B cell (primary cell): ENCODE data around the gene LZTS2. TPM values are rescaled to one million over a fixed set of nuclear protein-coding genes. Genes with fewer than 3 reads are reported as not detected.
"Not testable (repeated sequence)": the region's sequence is repeated elsewhere in the genome, so short reads cannot be mapped to it uniquely, and the experiment has no call there.

Experiments
- ATAC-seq: fragments of 200-7000 bp; cut with Tn5 transposase; one replicate; pipeline ENCODE4 v1.10.0; 2021; ENCODE audit warnings: low read depth, mild to moderate bottlenecking, moderate number of reproducible peaks, moderate library complexity
- CTCF ChIA-PET: fragments of 350-600 bp; sonication (Branson Sonifier 250); formaldehyde crosslinking; loops from one replicate; lab custom pipeline; 2021; ENCODE audit warnings: antibody characterized with exemption, inconsistent platforms; lab: Charles Lee
- POLR2A ChIA-PET: fragments of 350-600 bp; sonication (Branson Sonifier 250); formaldehyde crosslinking; loops from one replicate; lab custom pipeline; 2021; ENCODE audit warnings: antibody characterized with exemption; lab: Charles Lee
- DNase-seq: peaks from one replicate; pipeline ENCODE4 v3.0.0; 2013
- H2AFZ ChIP-seq: 2 replicates; pipeline ENCODE4 v1.6.1; 2012; ENCODE audit warnings: mild to moderate bottlenecking, low read depth, low read length; ENCODE audit not compliant: insufficient read depth, poor library complexity, severe bottlenecking
- H3K27ac ChIP-seq, 2 donors: 1 replicate in 1 of 2; 2 replicates in 1 of 2; pipeline ENCODE4 v1.5.1; 2012 to 2013; ENCODE audit warnings: low read length in 2 of 2, mild to moderate bottlenecking in 2 of 2, moderate library complexity in 1 of 2
- H3K27me3 ChIP-seq, 4 experiments: fragments of 200-600 bp in 1 of 4; sonication (generic) in 1 of 4; replicated peaks in 1 of 4; 1 replicate in 2 of 4; 2 replicates in 2 of 4; pipeline versions ENCODE4 v1.6.1 to v1.7.0; 2013 to 2016; ENCODE audit warnings: low read length in 3 of 4, mild to moderate bottlenecking in 2 of 4, mixed read lengths in 1 of 4, moderate library complexity in 1 of 4; ENCODE audit not compliant: insufficient read depth in 4 of 4, control insufficient read depth in 3 of 4; ENCODE audit errors: control extremely low read depth in 1 of 4
- H3K36me3 ChIP-seq, 2 experiments: replicated peaks in 1 of 2; 1 replicate in 1 of 2; 2 replicates in 1 of 2; pipeline versions ENCODE4 v1.6.1 to v1.7.1; 2013; ENCODE audit warnings: low read length in 1 of 2; ENCODE audit not compliant: insufficient read depth in 2 of 2, control insufficient read depth in 1 of 2; ENCODE audit errors: control extremely low read depth in 1 of 2, extremely low read depth in 1 of 2
- H3K4me1 ChIP-seq, 2 donors: fragments of 200-600 bp in 1 of 2; sonication (generic) in 1 of 2; 1 replicate in 1 of 2; 2 replicates in 1 of 2; pipeline versions ENCODE4 v1.5.1 to v1.6.1; 2013 to 2017; ENCODE audit warnings: low read length in 2 of 2; ENCODE audit not compliant: control insufficient read depth in 2 of 2, insufficient read depth in 2 of 2
- H3K4me2 ChIP-seq: replicated peaks from 2 replicates; pipeline ENCODE3; 2012; ENCODE audit warnings: mild to moderate bottlenecking, low read depth, low read length; ENCODE audit not compliant: poor library complexity, severe bottlenecking
- H3K4me3 ChIP-seq, 5 experiments: fragments of 200-600 bp in 1 of 5; sonication (generic) in 1 of 5; 1 replicate in 3 of 5; 2 replicates in 2 of 5; pipeline versions ENCODE4 v1.5.1 to v1.7.0; 2011 to 2016; ENCODE audit warnings: low read length in 4 of 5, mild to moderate bottlenecking in 4 of 5, low read depth in 2 of 5, control low read depth in 1 of 5, moderate library complexity in 1 of 5; ENCODE audit not compliant: insufficient read depth in 1 of 5; ENCODE audit errors: control extremely low read depth in 1 of 5, extremely low read depth in 1 of 5
- H3K79me2 ChIP-seq: fragments of 200-600 bp; sonication (generic); one replicate; pipeline ENCODE4 v1.6.0; 2016; ENCODE audit warnings: low read length; ENCODE audit not compliant: control insufficient read depth, insufficient read depth
- H3K9ac ChIP-seq: fragments of 200-600 bp; sonication (generic); 2 replicates; pipeline ENCODE4 v1.6.1; 2017; ENCODE audit warnings: mild to moderate bottlenecking, low read length, moderate library complexity
- H3K9me3 ChIP-seq, 3 donors: one replicate each; pipeline versions ENCODE4 v1.6.1 to v1.7.1; 2013; ENCODE audit warnings: low read length in 2 of 3; ENCODE audit not compliant: control insufficient read depth in 2 of 3, insufficient read depth in 1 of 3; ENCODE audit errors: control extremely low read depth in 1 of 3
- H4K20me1 ChIP-seq: 2 replicates; pipeline ENCODE4 v1.6.0; 2012; ENCODE audit warnings: mild to moderate bottlenecking, low read length; ENCODE audit not compliant: insufficient read depth, control insufficient read depth, poor library complexity, severe bottlenecking
- H3K27ac Mint-ChIP-seq: one replicate; pipeline ENCODE4 v1.8.0; 2021; ENCODE audit warnings: mixed read lengths
- H3K27me3 Mint-ChIP-seq: one replicate; pipeline ENCODE4 v1.8.0; 2021; ENCODE audit warnings: mixed read lengths
- H3K4me1 Mint-ChIP-seq: one replicate; pipeline ENCODE4 v1.8.0; 2021; ENCODE audit warnings: mixed read lengths
- H3K4me3 Mint-ChIP-seq: one replicate; pipeline ENCODE4 v1.8.0; 2021; ENCODE audit warnings: mixed read lengths
- H3K9me3 Mint-ChIP-seq: one replicate; pipeline ENCODE4 v1.8.0; 2022; ENCODE audit warnings: mixed read lengths; ENCODE audit not compliant: insufficient read depth
- CTCF ChIP-seq: fragments of 200-600 bp; IDR thresholded peaks from one replicate; pipeline ENCODE4 v1.8.0; 2022; ENCODE audit warnings: antibody characterized with exemption, mild to moderate bottlenecking
- EZH2 ChIP-seq: IDR thresholded peaks from 2 replicates; pipeline ENCODE4 v1.6.1; 2012; ENCODE audit warnings: borderline replicate concordance, low read depth, mild to moderate bottlenecking, moderate library complexity, low read length; ENCODE audit not compliant: insufficient read depth, poor library complexity, severe bottlenecking
- WGBS: methylation state at CpG from one replicate; pipeline ENCODE4 v1.1.5; 2013; ENCODE audit warnings: missing lambda C conversion rate; ENCODE audit not compliant: insufficient coverage; 5-methylcytosine and 5-hydroxymethylcytosine counted together
- intact Hi-C: fragments of 100-400 bp; cut with micrococcal nuclease; formaldehyde crosslinking; loops from one replicate; pipeline ENCODE4 v1.10.0; 2022
- polyA plus RNA-seq: library from polyadenylated mRNA; depleted of rRNA; stranded (reverse); fragments of >200 nt; gene quantifications from 2 replicates; pipeline ENCODE4 v1.2.3, GENCODE V29; 2012
- total RNA-seq, 2 donors: library from RNA; stranded (reverse); fragments of 120-200 nt in 1 of 2; gene quantifications; 1 replicate in 1 of 2; 2 replicates in 1 of 2; pipeline versions ENCODE4 v1.2.3 to v1.2.4, GENCODE V29; 2013 to 2022

The LZTS2 gene
- total and polyA plus RNA-seq, 2 donors (not counting 1 experiment from before 2014, with no cell fraction given), result 23.2 to 36.9 TPM

GRCh38 chr10:100972115-100972903, 27.3 kb upstream of the LZTS2 start:
- no peak overlapping the region for H3K27ac Mint-ChIP-seq
- H3K4me1 ChIP-seq, result peaks cover 13 to 17% of the 10 kb centered on the region in 2 donors
- POLR2A ChIA-PET, result no interaction called here
- no peak overlapping the region for H3K27ac ChIP-seq
- no peak overlapping the region for H3K9ac ChIP-seq
- H3K4me1 Mint-ChIP-seq, result peaks cover 16% of the 10 kb centered on the region
- TF ChIP-seq EZH2 (no peak), CTCF (no peak)
- H3K4me2 ChIP-seq, result no peak overlapping the region
- no peak overlapping the region for H3K4me3 ChIP-seq
- H3K36me3 ChIP-seq, result no peaks in the 10 kb centered on the region
- H4K20me1 ChIP-seq, result no peaks in the 10 kb centered on the region
- H3K9me3 Mint-ChIP-seq, result no peaks in the 10 kb centered on the region
- no peak overlapping the region for H3K4me3 Mint-ChIP-seq
- DNase-seq (no peak), ATAC-seq (no peak)
- 84% methylated on average over 12 of the region's 13 CpGs for WGBS
- intact Hi-C loops, result no loop called here
- no peaks in the 10 kb centered on the region for H3K27me3 ChIP-seq
- H3K9me3 ChIP-seq, result no peaks in the 10 kb centered on the region
- no peaks in the 10 kb centered on the region for H3K79me2 ChIP-seq
- H2AFZ ChIP-seq, result no peak overlapping the region
- no peaks in the 10 kb centered on the region for H3K27me3 Mint-ChIP-seq
- CTCF ChIA-PET, result interaction anchor here (0.7 to 0.8 kb wide), 2 partner anchors 42 to 737 kb away, joined by 3 read pairs; no protein-coding TSS in a partner anchor

- Histone ChIP-seq H3K4me3 (no peak overlapping the region), H3K4me1 (peaks cover 13 to 17% of the 10 kb centered on the region in 2 donors), H3K4me2 (no peak overlapping the region), H3K79me2 (no peaks in the 10 kb centered on the region), H3K9me3 (no peaks in the 10 kb centered on the region), H3K36me3 (no peaks in the 10 kb centered on the region), H3K27me3 (no peaks in the 10 kb centered on the region), H2AFZ (no peak overlapping the region), H3K9ac (no peak overlapping the region), H3K27ac (no peak overlapping the region), H4K20me1 (no peaks in the 10 kb centered on the region)
- Mint-ChIP-seq H3K4me1 (peaks cover 16% of the 10 kb centered on the region), H3K9me3 (no peaks in the 10 kb centered on the region), H3K4me3 (no peak overlapping the region), H3K27ac (no peak overlapping the region), H3K27me3 (no peaks in the 10 kb centered on the region)
- TF ChIP-seq EZH2 (no peak), CTCF (no peak)
- intact Hi-C loops, result no loop called here
- CTCF ChIA-PET, result no interaction called here
- 92% methylated on average over 4 of the region's 6 CpGs for WGBS
- ATAC-seq (no peak), DNase-seq (no peak)
- POLR2A ChIA-PET, result no interaction called here
Measured at GRCh38 chr10:100972904-100973535, 26.6 kb upstream of the LZTS2 start.

GRCh38 chr10:100975397-100975796, 24.2 kb upstream of the LZTS2 start:
- H3K9ac ChIP-seq, H3K27ac Mint-ChIP-seq, DNase-seq, H3K9me3 Mint-ChIP-seq, H2AFZ ChIP-seq, POLR2A ChIA-PET, H3K79me2 ChIP-seq, H3K4me1 Mint-ChIP-seq, H3K4me3 ChIP-seq, H3K4me3 Mint-ChIP-seq, H3K27me3 ChIP-seq, ATAC-seq, H3K9me3 ChIP-seq, H3K27ac ChIP-seq, H3K4me1 ChIP-seq, H3K36me3 ChIP-seq, H3K4me2 ChIP-seq, intact Hi-C loops, H3K27me3 Mint-ChIP-seq, H4K20me1 ChIP-seq: not testable (repeated sequence)
- WGBS, result 89% methylated on average over 5 of the region's 8 CpGs
- CTCF ChIA-PET, result interaction anchor here (1.5 to 1.9 kb wide), 2 partner anchors 14 to 22 kb away, joined by 6 read pairs; no protein-coding TSS in a partner anchor
